IPS DF 6.9 (cell line): Measurements from ENCODE around the gene WAS.

ENCODE experiments used
- DNase-seq: peaks from one replicate; pipeline ENCODE4 v3.0.0-alpha.2; 2013; ENCODE audit warnings: low read depth, low spot score
- H3K27ac ChIP-seq: one replicate; pipeline ENCODE4 v1.5.1; 2013; ENCODE audit warnings: low read length, control low read depth
- H3K27me3 ChIP-seq: 2 replicates; pipeline ENCODE4 v1.6.1; 2013; ENCODE audit warnings: mild to moderate bottlenecking, low read length; ENCODE audit not compliant: control insufficient read depth, insufficient read depth
- H3K36me3 ChIP-seq: 2 replicates; pipeline ENCODE4 v1.6.1; 2013; ENCODE audit warnings: low read length; ENCODE audit not compliant: control insufficient read depth, insufficient read depth
- H3K4me1 ChIP-seq: 2 replicates; pipeline ENCODE4 v1.6.1; 2013; ENCODE audit warnings: low read length; ENCODE audit not compliant: control insufficient read depth, insufficient read depth
- H3K4me3 ChIP-seq: 2 replicates; pipeline ENCODE4 v1.5.1; 2013; ENCODE audit warnings: mild to moderate bottlenecking, low read length
- H3K9me3 ChIP-seq: 2 replicates; pipeline ENCODE4 v1.6.1; 2013; ENCODE audit warnings: low read length, inconsistent platforms; ENCODE audit not compliant: control insufficient read depth, insufficient read depth
- WGBS: extraction: QIAGEN DNeasy Blood & Tissue Kit; methylation state at CpG from one replicate; pipeline ENCODE4 v1.1.7; 2013; ENCODE audit warnings: mixed read lengths, missing lambda C conversion rate; ENCODE audit not compliant: insufficient read length, insufficient coverage; 5-methylcytosine and 5-hydroxymethylcytosine counted together

WAS gene

GRCh38 chrX:48728653-48729052, 45.1 kb downstream of the WAS start:
- Histone ChIP-seq H3K4me3 (no peak overlapping the region), H3K36me3 (no peaks in the 10 kb centered on the region), H3K27me3 (no peaks in the 10 kb centered on the region), H3K27ac (no peak overlapping the region), H3K4me1 (no peaks in the 10 kb centered on the region), H3K9me3 (no peaks in the 10 kb centered on the region)
- DNase-seq = no peak

GRCh38 chrX:48736303-48736702, 52.7 kb downstream of the WAS start:
- no peaks in the 10 kb centered on the region for H3K27me3 ChIP-seq
- no CpG with 5 or more reads among the region's 1 CpG for WGBS
- H3K27ac ChIP-seq = no peak overlapping the region
- no peaks in the 10 kb centered on the region for H3K36me3 ChIP-seq
- H3K9me3 ChIP-seq = no peaks in the 10 kb centered on the region
- H3K4me3 ChIP-seq = no peak overlapping the region
- H3K4me1 ChIP-seq = no peaks in the 10 kb centered on the region
- DNase-seq = no peak

GRCh38 chrX:48736878-48737212, 53.2 kb downstream of the WAS start:
- H3K36me3 ChIP-seq = no peaks in the 10 kb centered on the region
- no peaks in the 10 kb centered on the region for H3K4me1 ChIP-seq
- H3K9me3 ChIP-seq = no peaks in the 10 kb centered on the region
- no peak overlapping the region; the same call in 1 of the 2 replicates for H3K4me3 ChIP-seq
- no CpG with 5 or more reads among the region's 10 CpGs for WGBS
- no peaks in the 10 kb centered on the region for H3K27me3 ChIP-seq
- no peak overlapping the region for H3K27ac ChIP-seq
- DNase-seq = no peak

- Histone ChIP-seq H3K4me1 (no peaks in the 10 kb centered on the region), H3K4me3 (peak overlapping the region; percentile 65; the same call in 1 of the 2 replicates), H3K36me3 (no peaks in the 10 kb centered on the region), H3K27ac (no peak overlapping the region), H3K9me3 (no peaks in the 10 kb centered on the region), H3K27me3 (no peaks in the 10 kb centered on the region)
- no CpG with 5 or more reads among the region's 48 CpGs for WGBS
- peak; percentile 80 for DNase-seq
These were observed 53.8 kb downstream of the WAS start for GRCh38 chrX:48737213-48737938.

GRCh38 chrX:48737940-48738339, 54.3 kb downstream of the WAS start:
- Histone ChIP-seq H3K4me1 (no peaks in the 10 kb centered on the region), H3K4me3 (peak overlapping the region; percentile 65; the same call in 1 of the 2 replicates)
- DNase-seq = no peak

More at GRCh38 chrX:48737940-48738339, 54.3 kb downstream of the WAS start:
- H3K27ac ChIP-seq = no peak overlapping the region
- H3K9me3 ChIP-seq = no peaks in the 10 kb centered on the region
- no peaks in the 10 kb centered on the region for H3K36me3 ChIP-seq
- no peaks in the 10 kb centered on the region for H3K27me3 ChIP-seq
- WGBS = no CpG with 5 or more reads among the region's 7 CpGs
